GM21825 (cell line): ENCODE data around the gene TMED6.
"Not testable (repeated sequence)": the region's sequence is repeated elsewhere in the genome, so short reads cannot be mapped to it uniquely, and the experiment has no call there.

Source experiments
- ATAC-seq: cut with Tn5 transposase; IDR thresholded peaks from one replicate; pipeline ENCODE4 v1.9.1; 2021; ENCODE audit warnings: mild to moderate bottlenecking, moderate library complexity; ENCODE audit not compliant: unreplicated experiment

The TMED6 gene

DNA sequence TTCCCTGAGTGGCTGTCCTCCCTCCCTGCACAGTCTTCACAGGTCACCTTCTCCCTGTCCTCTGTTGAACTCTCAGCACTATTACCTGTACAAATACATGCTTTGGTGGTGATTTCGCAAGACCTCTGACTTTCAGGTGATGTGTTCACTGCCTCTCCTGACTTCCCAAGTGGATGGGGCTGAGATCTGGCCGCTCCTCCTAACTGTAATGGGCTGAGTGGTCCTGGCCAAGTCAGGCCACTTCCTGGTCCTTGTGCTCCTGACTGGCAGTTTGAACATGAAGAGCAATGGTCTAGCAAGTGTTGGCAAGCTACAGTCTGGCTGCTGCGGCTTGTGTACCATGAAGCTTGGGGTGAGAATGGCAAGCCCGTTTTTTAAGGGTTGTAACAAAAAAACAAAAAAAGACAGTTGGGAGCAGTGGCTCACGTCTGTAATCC lies 11.7 kb upstream of the TMED6 start:
- no peak for ATAC-seq

DNA sequence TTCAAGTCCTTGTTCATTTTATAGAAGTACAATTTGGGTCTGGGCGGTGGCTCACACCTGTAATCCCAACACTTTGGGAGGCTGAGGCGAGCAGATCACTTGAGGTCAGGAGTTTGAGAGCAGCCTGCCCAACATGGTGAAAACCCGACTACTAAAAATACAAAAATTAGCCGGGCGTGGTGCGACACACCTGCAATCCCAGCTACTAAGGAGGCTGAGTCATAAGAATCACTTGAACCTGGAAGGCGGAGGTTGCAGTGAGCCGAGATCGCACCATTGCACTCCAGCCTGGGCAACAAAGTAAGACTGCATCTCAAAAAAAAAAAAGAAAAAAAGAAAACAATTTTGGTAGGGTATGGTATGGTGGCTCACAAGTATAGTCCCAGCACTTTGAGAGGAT lies 8.5 kb upstream of the TMED6 start:
- not testable (repeated sequence) for ATAC-seq

DNA sequence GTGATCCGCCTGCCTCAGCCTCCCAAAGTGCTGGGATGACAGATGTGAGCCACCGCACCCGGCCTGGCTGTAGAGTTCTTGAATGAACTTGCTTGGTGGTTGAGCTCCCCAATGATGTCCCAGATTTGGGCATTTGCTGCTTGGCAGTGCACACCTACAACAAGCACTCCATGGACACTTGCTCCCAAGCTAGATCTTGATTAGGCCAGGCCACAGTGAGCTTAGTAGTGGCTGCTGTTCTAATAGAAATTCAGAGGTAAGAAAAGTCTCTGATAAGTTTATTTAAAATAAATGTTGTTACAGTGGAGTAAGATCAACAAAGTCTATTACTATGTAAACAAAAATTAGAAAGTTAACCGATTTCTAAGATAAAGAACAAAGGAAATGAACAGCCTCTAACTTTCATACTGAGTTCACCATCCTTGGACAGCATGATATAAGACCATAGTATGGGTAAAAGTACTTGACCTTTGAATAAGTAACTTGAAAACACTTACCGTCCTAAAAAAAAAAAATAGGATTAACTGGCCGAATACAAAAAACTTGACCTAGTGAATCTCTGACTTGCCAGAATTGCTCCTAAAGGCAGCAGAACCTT lies 951 bp downstream of the TMED6 start:
- no peak for ATAC-seq

DNA sequence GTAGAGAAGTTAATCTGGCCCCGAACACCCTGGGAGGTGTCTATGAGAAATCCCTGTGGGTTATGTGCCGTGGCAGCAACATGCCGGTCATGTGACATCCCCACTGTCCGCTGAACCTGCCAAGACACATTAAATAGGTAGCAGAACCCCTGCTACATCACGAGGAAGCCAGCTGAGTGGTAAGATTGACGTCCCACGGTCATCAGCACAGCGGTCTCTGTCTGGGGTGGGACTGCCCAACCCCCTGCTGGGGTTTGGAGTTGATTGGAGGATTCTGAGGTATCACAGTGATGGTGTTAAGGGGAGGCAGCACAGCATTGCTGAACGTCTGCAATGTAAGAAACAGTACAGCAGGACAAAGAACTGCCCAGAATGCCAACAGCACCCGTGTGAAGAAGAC lies 2.0 kb downstream of the TMED6 start:
- no peak for ATAC-seq

DNA sequence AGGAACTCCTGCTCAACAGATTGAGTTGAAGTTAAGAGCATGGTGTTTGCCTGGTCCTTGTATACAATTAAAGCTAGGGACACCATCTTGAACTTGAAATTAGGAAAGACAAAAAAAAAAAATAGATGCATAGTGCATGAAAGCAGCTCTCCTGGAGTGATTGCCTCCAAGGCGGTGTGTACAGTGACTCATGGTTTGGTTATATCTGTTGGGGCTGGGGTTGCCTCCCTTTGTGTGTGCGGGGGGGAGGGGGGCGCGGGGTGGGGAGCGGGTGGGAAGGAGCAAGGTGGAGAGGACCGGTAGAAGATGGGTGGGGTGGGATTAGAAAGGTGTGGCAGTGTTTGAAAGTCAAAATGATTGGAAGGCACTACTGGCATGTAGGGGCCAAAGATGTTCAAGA lies 3.4 kb downstream of the TMED6 start:
- ATAC-seq: no peak

DNA sequence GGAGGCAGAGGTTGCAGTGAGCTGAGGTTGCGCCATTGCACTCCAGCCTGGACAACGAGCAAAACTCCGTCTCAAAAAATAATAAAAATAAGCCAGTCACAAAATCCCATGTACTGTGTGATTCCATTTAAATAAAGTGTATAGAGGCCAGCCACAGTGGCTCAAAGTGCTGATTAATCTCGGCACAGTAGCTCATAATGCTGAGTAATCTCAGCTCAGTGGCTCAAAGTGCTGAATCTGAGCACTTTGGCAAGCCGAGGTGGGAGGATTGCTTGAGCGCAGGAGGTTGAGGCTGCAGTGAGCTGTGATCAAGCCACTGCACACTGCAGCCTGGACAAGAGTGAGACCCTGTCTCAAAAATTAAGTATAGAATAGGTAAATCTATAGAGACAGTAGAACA lies 4.9 kb downstream of the TMED6 start:
- ATAC-seq: no peak

DNA sequence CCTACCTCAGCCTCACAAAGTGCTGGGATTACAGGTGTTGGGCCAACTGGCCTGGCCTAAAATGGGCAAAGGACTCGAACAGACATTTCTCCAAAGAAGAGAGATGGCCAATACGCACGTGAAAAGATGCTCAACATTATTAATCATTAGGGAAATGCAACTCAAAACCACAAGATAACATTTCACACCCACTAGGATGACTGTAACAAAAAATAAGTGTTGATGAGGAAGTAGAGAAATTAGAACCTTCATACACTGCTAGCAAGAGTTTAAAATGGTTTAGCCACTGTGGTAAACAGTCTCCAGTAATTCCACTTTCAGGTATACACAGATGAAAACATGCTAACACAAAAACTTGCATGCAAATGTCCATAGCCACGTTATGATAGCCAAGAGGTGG lies 5.7 kb downstream of the TMED6 start:
- ATAC-seq: no peak

DNA sequence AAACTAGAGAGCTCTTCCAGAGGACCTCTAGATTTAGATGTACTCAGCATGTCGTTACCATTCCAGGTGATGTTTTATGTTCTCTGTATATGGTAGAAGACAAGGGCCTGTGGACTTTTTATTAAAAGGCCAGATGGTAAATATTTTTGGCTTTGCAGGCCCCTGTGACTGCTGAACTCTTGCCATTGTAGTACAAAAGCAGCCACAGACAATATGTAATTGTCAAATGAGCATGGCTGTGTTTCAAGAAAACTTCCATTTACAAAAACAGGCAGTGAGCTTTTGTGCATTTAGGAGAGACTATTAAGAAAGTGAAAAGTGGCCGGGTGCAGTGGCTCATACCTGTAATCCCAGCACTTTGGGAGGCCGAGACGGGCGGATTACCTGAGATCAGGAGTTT lies 7.4 kb downstream of the TMED6 start:
- ATAC-seq: no peak

DNA sequence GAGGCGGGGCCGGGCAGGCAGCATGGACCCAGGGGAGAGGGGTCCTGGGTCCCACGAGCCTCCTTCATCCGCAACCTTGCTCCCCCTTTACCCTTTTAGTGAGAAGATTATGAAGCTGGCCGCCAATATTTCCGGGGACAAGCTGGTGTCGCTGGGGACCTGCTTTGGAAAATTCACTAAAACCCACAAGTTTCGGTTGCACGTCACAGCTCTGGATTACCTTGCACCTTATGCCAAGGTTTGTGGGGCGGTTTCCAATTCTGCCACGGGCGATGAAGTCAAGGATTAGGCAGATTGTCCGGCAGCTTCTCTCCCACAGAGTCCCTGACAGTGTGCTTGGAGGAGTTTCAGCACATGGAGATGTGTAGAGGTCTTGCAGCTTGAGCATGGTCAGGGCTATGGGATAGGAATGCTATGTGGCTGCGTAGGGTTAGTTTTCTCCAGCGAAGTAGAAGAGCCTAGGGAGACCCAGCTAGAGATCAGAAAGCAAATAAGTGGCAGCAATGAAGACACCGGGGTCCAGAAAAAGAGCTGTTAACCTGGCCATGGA lies 11.4 kb downstream of the TMED6 start:
- no peak for ATAC-seq

DNA sequence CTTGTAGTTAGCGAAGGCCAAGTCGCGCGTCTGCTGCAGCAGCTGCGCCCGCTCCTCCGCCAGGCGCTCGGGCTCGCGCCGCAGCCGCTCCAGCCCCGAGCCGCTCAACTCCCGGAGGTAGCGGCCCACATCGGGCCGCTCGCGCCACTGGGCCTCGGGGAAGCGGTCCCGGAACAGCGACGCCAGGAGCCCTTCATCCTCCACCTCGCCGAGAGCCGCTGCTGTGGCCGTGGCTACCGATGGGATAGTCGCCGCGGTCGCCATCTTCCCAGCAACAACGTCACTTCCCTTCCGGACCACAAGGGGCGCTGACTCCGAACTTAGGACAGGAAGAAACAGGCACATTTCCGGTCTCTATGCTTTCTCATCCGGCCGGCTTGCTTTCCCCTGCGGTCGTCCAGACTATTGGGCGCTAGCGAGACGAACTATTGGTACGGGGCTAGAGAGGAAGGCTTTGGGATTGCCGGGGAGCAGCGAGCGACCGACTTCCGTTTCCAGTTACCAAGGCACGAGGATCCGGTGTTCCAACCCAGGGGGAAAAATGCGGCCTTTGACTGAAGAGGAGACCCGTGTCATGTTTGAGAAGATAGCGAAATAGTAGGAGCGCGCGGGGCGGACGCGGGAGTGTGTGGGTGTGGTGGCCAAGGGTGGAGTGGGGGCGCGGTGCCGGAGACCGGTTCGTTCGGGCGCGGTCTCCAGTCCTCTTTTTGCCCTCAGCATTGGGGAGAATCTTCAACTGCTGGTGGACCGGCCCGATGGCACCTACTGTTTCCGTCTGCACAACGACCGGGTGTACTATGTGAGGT lies 12.1 kb downstream of the TMED6 start, which contains the start of the genes COG8 and NIP7:
TSS of gene COG8 (minus strand) at position 276 of the 806 bp plus-strand sequence. CDS start at position 264, 12 bp downstream.
TSS of gene NIP7 (plus strand) at position 484 of the 806 bp plus-strand sequence. CDS start at position 542, 58 bp downstream.
- peak; percentile 90 for ATAC-seq

DNA sequence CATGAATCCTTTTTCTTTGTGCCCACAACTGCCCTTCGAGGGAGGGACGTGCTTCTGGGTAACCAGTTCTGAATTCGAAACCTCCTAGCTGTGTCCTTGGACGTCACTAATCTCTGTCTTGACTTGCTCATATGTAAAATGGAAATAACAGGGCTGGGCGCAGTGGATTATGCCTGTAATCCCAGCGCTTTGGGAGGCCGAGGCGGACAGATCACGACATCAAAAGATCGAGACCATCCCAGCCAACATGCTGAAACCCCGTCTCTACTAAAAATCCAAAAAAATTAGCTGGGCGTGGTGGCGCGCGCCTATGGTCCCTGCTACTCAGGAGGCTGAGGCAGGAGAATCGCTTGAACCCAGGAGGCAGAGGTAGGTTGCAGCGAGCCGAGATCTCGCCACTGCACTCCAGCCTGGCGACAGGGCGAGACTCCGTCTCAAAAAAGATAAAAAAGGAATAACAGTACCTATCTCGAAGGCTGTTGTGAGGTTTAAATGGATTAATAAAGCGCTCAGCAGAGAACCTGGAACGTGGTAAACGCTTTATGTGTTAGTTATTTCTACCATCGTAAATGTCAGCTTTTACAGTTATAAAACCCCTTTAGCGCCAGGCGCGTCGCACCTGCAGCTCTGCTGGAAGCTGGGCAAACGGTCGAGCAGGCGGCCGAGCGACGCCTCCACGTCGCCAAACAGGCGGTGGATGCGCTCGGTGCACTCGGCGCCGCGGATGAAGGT lies 12.9 kb downstream of the TMED6 start:
- no peak for ATAC-seq

DNA sequence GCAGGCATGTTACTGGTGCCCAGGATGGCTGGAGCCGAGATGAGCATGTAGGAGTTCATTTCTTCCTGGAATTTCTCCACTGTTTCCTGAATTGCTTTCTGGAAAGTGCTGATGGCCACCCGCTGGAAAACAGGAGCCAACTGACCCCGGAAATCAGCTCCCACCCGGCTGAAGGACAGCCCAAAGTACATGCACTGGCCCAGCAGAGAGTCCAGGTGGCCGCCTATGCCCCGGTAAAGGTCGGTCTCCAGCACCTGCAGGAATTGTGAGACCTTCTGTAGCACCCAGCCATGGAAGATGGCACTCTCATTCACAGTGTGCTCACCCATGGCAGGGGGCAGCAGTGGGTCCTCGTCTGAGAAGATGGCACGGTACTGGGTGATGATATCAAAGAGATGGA lies 16.9 kb downstream of the TMED6 start:
- ATAC-seq: no peak

DNA sequence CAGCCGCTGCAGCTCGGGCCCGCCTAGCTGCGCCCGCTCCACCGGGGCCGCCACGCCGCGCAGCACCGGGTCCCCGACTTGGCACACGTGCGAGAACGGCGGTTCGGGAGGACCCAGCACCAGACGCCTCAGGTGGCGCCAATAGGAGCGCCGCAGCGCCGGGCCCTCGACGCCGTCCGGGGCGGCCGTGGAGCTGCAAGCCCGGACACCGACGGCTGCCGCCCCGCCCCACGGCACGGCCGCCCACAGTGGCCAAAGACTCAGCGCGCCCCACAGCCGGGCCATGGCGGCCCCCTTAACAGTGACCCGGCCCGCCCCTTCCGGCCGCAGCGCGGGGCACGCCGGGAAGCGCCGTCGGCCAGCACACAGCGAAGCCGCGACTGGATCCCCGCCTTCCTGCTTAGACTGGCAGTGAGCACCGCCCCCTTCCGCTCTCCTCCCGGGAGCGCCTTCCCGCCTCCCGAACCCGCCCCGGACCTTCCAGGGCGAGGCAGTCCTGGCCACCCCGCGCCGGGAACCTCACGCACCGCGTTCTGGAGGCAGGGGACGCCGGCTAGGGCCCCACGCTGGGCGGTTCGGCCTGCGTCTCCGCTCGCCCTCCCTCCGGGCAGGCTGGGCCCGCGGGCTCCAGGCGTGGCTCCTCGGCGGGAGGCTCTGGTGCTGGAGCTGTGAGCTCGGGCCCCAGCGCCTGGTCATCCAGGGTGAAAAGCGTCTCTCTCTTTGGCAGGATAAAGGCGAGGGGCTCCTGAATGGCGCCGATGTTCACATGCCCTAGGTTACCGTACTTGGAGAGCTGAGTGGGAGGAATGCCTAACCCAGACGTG lies 21.1 kb downstream of the TMED6 start, which contains the start of gene PDF:
TSS of gene PDF (minus strand) at position 303 of the 824 bp plus-strand sequence. CDS start at position 285, 18 bp downstream.
- peak; percentile 89 for ATAC-seq

DNA sequence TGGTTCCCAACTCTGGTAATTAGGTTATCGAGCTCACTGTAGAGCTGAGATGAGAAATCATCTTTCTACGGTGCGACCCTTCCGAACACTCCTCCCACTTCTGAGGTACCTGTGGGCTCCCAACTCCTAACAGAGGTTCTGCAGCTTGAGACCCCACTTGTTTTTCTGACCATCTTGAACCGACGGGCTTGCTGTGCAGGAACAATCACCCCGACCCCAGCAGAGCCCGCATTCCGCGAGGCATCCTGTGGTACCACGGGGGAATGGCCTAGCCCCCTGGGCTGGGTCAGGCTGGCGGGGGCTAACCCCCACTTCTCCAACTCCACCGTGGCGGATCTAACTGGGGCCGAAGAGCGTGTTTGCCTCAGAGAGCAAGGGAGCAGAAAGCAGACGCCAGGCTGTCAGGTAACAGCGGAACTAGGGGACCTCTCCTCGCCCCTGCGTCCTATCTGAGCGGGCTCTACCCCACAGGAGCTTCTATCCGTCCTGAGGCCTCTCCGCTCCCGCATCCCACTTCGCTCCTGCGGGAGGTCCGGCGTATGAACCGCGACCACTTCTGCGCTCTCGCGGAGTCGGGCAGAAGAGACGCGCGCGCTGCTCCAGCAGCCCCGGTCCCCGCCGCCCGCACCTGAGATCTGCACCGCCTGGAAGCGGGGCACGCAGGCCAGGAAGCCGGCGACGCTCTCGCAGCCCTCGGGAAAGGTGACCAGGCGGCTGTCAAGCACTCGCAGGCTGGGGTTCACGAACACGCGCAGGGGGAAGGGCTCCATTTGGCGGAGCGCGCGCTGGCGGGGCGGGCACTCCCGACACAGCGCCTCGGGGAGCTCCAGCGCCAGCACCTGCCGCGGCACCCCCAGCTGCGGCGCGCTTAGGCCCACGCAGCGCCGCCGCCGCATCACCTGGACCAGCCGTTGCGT lies 22.0 kb downstream of the TMED6 start:
- ATAC-seq: peak; percentile 32

DNA sequence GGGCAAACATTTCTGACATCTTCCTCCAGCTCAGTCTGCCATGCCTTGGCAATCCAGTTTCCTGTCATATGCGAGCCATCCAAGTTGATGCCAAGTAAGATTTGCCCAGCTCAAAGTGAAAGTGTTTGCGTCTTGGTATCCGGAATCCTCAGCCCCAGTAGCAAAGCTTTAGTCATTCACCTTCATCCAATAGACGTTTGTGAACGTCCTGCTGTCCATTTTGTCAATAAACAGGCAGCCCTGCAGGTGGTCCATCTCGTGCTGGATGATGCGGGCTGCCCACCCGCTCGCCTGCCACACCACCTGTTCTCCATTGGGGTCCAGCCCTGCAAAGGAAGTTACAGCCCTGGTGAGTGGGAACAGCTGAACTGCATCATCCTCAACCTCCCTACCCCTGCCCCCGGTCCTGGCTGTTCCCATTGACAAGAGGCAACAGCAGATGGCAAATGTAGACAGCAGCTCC lies 22.7 kb downstream of the TMED6 start:
- no peak for ATAC-seq

DNA sequence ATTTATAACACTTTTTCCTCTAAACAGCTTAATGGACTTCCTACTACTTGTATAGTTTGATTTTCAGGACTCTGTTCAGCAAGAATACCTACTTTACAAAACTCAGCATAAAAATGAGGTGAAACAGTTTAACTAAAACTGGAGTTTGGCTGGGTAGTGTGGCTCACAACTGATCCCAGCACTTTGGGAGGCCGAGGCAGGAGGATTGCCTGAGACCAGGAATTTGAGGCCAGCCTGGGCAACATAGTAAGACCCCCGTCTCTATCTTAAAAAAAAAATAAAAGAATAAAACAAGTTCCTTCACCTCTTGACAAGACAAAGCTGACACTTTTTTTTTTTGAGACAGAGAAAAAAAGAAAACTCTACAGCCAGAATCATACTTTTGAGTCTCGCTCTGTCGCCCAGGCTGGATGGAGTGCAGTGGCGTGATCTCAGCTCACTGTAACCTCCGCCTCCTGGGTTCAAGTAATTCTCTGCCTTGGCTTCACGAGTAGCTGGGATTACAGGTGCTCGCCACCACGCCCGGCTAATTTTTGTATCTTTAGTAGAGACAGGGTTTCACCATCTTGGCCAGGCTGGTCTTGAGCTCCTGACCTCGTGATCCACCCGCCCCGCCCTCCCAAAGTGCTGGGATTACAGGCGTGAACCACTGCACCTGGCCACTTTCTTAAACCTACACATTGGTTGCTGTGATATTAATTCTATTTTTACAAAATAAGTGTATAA lies 23.8 kb downstream of the TMED6 start:
- no peak for ATAC-seq

DNA sequence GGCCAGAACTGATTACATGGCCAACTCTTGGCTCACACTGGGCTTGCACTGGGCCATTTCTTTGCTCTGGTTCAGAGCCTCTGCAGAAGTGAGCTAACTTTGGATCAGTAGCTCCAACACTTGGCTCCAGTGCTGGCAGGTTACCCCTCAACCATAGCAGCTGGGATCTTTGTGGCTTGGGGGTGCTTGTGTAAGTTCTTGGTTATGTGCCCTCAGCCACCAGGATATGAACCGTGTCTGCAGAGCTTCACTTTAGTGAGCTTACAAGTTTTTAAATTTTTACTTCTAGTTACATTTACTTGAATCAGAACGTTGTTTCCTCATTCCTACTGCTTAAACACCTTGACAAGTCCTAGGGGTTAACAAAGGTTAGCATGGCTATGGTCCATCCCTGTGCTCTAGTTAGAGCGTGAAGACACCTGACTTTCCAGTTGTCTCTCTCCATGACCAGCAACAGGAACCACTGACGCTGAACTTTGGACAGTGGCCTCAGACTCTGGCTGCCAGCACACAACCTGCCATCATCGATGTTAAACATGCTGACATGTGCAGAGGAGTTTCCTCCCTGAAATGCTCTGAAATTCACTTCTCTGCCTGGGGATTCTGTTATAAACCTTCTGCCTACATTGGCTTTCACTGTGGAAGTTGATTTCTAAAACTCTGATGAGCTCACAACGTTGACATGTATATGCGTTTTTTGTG lies 25.3 kb downstream of the TMED6 start:
- ATAC-seq: no peak

DNA sequence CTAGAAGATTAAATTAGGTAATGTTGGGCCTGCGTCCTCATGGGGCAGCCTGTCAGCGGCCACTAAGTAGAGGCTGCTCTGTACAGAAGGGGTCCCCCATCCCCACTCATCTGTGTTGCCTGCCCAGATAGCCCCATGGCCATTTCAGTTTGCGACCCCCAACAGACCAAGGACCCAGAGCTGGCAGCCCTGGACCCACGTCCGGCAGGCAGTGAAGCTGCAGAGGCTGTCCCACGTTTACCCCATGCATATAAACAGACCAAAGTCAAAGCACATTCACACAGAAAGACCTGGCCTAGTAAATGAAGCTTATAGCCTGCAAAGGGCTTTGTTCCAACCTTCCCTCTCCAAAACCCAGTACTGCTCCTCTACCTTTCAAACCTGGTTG lies 25.8 kb downstream of the TMED6 start:
- no peak for ATAC-seq
